Testis (tissue), 3 donors: Measurements from ENCODE around the gene ZW10. TPM values are rescaled to one million over a fixed set of nuclear protein-coding genes. Genes with fewer than 3 reads are reported as not detected.
A peak's percentile ranks its signal among the peaks of the same experiment; 100 is the strongest.

Source experiments
- DNase-seq: peaks from one replicate; pipeline ENCODE4 v3.0.0-alpha.2; 2019
- H3K27ac ChIP-seq, 2 donors: fragments of 200-600 bp; sonication (generic); one replicate each; pipeline ENCODE4 v1.5.1; 2019
- H3K27me3 ChIP-seq: fragments of 200-600 bp; sonication (generic); one replicate; pipeline ENCODE4 v1.5.1; 2019
- H3K36me3 ChIP-seq: fragments of 200-600 bp; sonication (generic); one replicate; pipeline ENCODE4 v1.5.1; 2017; ENCODE audit warnings: low read depth; ENCODE audit errors: missing control alignments
- H3K4me1 ChIP-seq: fragments of 200-600 bp; sonication (generic); one replicate; pipeline ENCODE4 v1.5.1; 2019
- H3K4me3 ChIP-seq, 2 donors: fragments of 200-600 bp; sonication (generic); one replicate each; pipeline ENCODE4 v1.5.1; 2017 to 2019
- H3K9me3 ChIP-seq: fragments of 200-600 bp; sonication (generic); one replicate; pipeline ENCODE4 v1.5.1; 2017
- POLR2A ChIP-seq: fragments of 450-650 bp; IDR thresholded peaks from one replicate; pipeline ENCODE4 v1.6.1; 2017; ENCODE audit warnings: antibody characterized with exemption, mild to moderate bottlenecking, moderate library complexity
- whole genome bisulfite sequencing, 2 donors: methylation state at CpG; one replicate each; pipeline ENCODE4 v1.1.5; 2018; 5-methylcytosine and 5-hydroxymethylcytosine counted together
- intact Hi-C: fragments of 100-400 bp; cut with DNase I; formaldehyde crosslinking; loops from one replicate; pipeline ENCODE4 v1.15.1; 2023; ENCODE audit warnings: low total_unique reads
- polyA plus RNA-seq: library from polyadenylated mRNA; stranded (reverse); fragments of 350-450 nt; fragmentation: Illumina TruSeq; extraction: RNeasy Lipid Tissue Mini Kit (QIAGEN cat#74804); gene quantifications from one replicate; pipeline ENCODE4 v1.2.3, GENCODE V29; 2014; ENCODE audit warnings: low read depth, low replicate concordance; ENCODE audit not compliant: insufficient read depth
- total RNA-seq, 2 donors: library from RNA; depleted of rRNA; stranded (reverse); fragments of >200 nt; gene quantifications; one replicate each; pipeline ENCODE4 v1.2.3, GENCODE V29; 2016
- TF ChIP-seq, protein P1 (sequence below), 3 experiments: fragments of 450-650 bp in 2 of 3; fragments of 200-600 bp in 1 of 3; sonication (generic) in 1 of 3; IDR thresholded peaks; one replicate each; pipeline ENCODE4 v1.5.1; 2016 to 2019; ENCODE audit warnings: antibody characterized with exemption in 3 of 3, mild to moderate bottlenecking in 2 of 3, moderate library complexity in 1 of 3

Gene ZW10
- total and polyA plus RNA-seq, 3 donors from 2014 or later, result 19.0 to 30.5 (median 29.6) TPM

DNA sequence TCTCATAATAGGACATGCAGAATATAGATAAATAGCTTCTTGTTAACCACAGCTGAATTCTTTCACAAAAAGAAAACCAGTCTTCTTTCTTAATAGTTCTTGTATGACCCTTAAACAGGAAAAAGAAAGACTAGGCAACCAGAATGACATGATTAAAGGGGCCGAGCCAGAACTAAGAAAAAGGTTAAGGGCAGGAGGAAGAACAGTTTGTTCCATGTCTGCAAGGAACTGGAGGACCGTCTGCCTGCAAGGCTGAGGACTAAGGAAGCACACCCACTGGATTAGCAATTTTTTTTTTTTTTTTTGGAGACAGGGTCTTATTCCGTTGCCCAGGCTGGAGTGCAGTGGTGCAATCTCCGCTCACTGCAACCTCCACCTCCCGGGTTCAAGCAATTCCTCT is 41.4 kb downstream of the ZW10 start:
- peak; percentile 23 for DNase-seq
- H3K36me3 ChIP-seq, result no peaks in the 10 kb centered on the region
- H3K27ac ChIP-seq, result no peak overlapping the region
- intact Hi-C loops, result no loop called here
- H3K27me3 ChIP-seq, result no peaks in the 10 kb centered on the region
- H3K9me3 ChIP-seq, result no peaks in the 10 kb centered on the region
- no peak overlapping the region for H3K4me3 ChIP-seq
- H3K4me1 ChIP-seq, result peaks cover 6% of the 10 kb centered on the region
- WGBS, 2 donors, result 41 to 54% methylated on average over 4 to 5 of the region's 5 CpGs
- TF ChIP-seq, protein P1, sequence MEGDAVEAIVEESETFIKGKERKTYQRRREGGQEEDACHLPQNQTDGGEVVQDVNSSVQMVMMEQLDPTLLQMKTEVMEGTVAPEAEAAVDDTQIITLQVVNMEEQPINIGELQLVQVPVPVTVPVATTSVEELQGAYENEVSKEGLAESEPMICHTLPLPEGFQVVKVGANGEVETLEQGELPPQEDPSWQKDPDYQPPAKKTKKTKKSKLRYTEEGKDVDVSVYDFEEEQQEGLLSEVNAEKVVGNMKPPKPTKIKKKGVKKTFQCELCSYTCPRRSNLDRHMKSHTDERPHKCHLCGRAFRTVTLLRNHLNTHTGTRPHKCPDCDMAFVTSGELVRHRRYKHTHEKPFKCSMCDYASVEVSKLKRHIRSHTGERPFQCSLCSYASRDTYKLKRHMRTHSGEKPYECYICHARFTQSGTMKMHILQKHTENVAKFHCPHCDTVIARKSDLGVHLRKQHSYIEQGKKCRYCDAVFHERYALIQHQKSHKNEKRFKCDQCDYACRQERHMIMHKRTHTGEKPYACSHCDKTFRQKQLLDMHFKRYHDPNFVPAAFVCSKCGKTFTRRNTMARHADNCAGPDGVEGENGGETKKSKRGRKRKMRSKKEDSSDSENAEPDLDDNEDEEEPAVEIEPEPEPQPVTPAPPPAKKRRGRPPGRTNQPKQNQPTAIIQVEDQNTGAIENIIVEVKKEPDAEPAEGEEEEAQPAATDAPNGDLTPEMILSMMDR (IDR thresholded peaks at IDR 0.05), result no peak
- no peak for TF ChIP-seq POLR2A

DNA sequence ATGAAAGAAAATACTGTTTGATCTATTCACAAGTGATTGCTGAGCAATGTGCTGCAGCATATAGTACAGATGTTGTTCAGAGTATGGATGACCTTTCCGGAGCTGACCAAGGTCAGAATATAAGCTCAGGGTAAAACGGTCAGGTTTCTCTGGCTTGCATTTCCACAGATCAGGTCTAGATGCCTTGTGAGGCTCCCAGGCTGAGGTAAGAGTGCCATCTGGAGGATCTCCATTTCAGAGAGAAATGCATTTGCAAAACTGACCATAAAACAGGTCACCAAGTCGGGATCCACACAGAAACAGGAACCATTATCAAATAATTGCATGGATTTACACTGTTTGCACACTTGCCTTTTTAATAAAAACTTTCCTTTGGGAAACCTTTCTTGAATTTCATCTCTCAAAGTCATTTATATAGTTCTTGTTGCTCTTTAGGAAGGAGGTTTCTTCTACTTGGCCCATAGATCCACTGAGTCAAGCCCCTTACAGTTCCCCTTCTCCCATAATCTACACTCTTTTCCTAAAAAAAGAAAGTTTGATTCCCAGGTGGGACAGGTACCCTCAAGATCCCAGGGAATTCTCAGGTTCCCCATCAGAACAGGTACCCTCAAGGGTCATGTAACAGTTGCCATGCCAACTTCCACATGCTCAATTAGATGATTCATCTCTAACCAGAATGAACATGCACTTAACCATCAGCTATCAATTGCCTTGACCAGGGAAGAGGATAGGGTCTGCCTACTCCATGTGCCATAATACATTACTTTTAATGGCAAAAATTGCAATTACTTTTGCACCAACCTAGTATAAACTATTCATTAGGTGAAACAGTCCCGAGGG is 42.4 kb downstream of the ZW10 start:
- no peak overlapping the region for H3K4me3 ChIP-seq
- no peaks in the 10 kb centered on the region for H3K27me3 ChIP-seq
- H3K9me3 ChIP-seq, result no peaks in the 10 kb centered on the region
- peaks cover 6% of the 10 kb centered on the region for H3K4me1 ChIP-seq
- H3K36me3 ChIP-seq, result no peaks in the 10 kb centered on the region
- 35 to 54% methylated on average over 4 of the region's 4 CpGs for WGBS, 2 donors
- intact Hi-C loops, result no loop called here
- DNase-seq, result peak; percentile 65
- TF ChIP-seq, protein P1 (IDR thresholded peaks at IDR 0.05), result peak in 1 of 3 experiments; percentile 37
- no peak for TF ChIP-seq POLR2A
- H3K27ac ChIP-seq, result no peak overlapping the region

DNA sequence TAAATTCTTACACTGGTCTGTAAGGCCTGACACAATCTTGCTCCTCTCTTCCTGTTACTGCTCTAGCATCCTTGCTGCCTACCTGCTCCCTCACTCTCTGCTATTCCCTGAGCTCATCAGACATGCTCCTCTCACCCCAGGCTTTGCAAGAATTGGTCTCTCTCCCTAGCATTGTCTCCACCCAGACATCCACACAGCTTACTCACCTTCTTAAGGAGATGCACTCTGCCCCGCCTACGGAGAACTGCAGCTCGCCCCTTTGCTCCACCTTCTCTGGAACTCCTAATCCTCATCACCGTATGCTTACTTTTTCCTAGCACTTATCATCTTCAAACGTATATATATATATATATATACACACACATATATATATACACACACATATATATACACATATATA is 44.0 kb downstream of the ZW10 start:
- intact Hi-C loops, result no loop called here
- 75 to 77% methylated on average over 5 of the region's 5 CpGs for WGBS, 2 donors

DNA sequence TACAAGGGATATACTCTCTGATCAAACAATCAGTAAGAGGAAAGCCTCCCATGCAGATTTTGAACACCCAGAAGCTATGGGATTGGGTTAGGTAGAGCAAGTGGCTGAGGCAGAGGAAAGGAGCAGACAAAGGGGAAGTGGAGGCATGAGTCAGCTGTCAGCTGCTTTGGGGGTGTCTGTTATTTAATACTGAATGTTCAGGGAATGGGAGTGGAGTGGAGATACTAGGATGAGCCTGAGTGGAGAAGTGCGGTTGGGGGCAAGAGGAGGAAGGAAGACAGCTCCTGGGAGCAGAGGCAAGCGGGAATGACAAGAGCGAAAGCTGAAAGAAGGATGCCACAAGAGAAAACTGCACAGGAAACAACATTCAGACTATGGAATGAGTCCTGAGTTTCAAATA is 44.7 kb downstream of the ZW10 start:
- Histone ChIP-seq H3K36me3 (no peaks in the 10 kb centered on the region), H3K4me3 (no peak overlapping the region), H3K27ac (no peak overlapping the region), H3K27me3 (no peaks in the 10 kb centered on the region), H3K9me3 (no peaks in the 10 kb centered on the region), H3K4me1 (peaks cover 6% of the 10 kb centered on the region)
- WGBS, 2 donors, result 90 to 92% methylated on average over 3 of the region's 3 CpGs
- TF ChIP-seq, protein P1 (IDR thresholded peaks at IDR 0.05), result no peak
- no peak for TF ChIP-seq POLR2A
- intact Hi-C loops, result no loop called here
- no peak for DNase-seq

More for the DNA sequence above, 44.0 kb downstream of the ZW10 start:
- Histone ChIP-seq H3K27ac (no peak overlapping the region), H3K36me3 (no peaks in the 10 kb centered on the region), H3K4me1 (peaks cover 6% of the 10 kb centered on the region), H3K27me3 (no peaks in the 10 kb centered on the region), H3K4me3 (no peak overlapping the region), H3K9me3 (no peaks in the 10 kb centered on the region)
- TF ChIP-seq POLR2A, result no peak
- TF ChIP-seq, protein P1 (IDR thresholded peaks at IDR 0.05), result no peak
- DNase-seq, result no peak

DNA sequence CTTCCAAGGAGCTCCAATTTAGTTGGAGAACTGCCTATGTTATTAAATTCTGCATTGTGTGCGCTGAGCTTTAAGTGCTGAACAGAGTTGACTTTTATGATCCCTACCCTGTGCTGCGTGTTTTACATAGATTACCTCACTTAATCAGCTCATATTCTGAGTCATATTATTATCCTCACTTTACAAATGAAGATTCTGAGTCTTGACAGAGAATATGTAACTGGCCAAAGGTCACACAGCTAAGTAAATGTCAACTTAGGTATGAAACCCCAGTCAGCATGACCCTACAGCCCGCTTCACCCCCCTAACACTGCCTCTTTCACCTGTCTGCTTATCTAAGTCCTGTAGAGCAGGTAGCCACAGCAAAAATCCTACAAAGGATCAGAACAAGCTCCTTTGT is 47.6 kb downstream of the ZW10 start:
- intact Hi-C loops, result no loop called here
- WGBS, 2 donors, result 92 to 94% methylated on average over 3 of the region's 3 CpGs

More for the DNA sequence above, 47.6 kb downstream of the ZW10 start:
- H3K27ac ChIP-seq, result no peak overlapping the region
- TF ChIP-seq, protein P1 (IDR thresholded peaks at IDR 0.05), result no peak
- no peak for TF ChIP-seq POLR2A
- no peaks in the 10 kb centered on the region for H3K9me3 ChIP-seq
- H3K27me3 ChIP-seq, result no peaks in the 10 kb centered on the region
- no peak for DNase-seq
- no peak overlapping the region for H3K4me3 ChIP-seq
- peaks cover 12% of the 10 kb centered on the region for H3K4me1 ChIP-seq
- H3K36me3 ChIP-seq, result no peaks in the 10 kb centered on the region
